Measurements from ENCODE around the gene BLOC1S3.

- TF ChIP-seq CTCF (IDR thresholded peaks at IDR 0.05; ENCODE audit: low read depth, low read length) (no peak), POLR2A (IDR thresholded peaks at IDR 0.05; ENCODE audit: extremely low read depth, insufficient read length) (no peak)
These were observed 18.6 kb upstream of the BLOC1S3 start for GRCh38 chr19:45159971-45160324.

Measured in NB4 (cell line).